Stomach smooth muscle (tissue), 2 donors: ENCODE measurements around the gene IFI27.

Experiments
- H3K27ac ChIP-seq: one replicate; pipeline ENCODE4 v1.7.0; 2013; ENCODE audit warnings: mild to moderate bottlenecking, low read length, inconsistent platforms
- H3K27me3 ChIP-seq, 2 donors: one replicate each; pipeline ENCODE4 v1.7.0; 2013; ENCODE audit warnings: low read length in 2 of 2; ENCODE audit not compliant: insufficient read depth in 2 of 2, control insufficient read depth in 1 of 2
- H3K36me3 ChIP-seq, 2 donors: one replicate each; pipeline ENCODE4 v1.7.0; 2013; ENCODE audit warnings: low read length in 2 of 2; ENCODE audit not compliant: control insufficient read depth in 2 of 2, insufficient read depth in 2 of 2
- H3K4me1 ChIP-seq: one replicate; pipeline ENCODE4 v1.7.0; 2013; ENCODE audit warnings: low read length; ENCODE audit not compliant: control insufficient read depth, insufficient read depth
- H3K4me3 ChIP-seq, 2 donors: one replicate each; pipeline ENCODE4 v1.7.0; 2013; ENCODE audit warnings: low read length in 2 of 2
- H3K9ac ChIP-seq, 2 donors: one replicate each; pipeline ENCODE4 v1.7.0; 2013; ENCODE audit warnings: low read length in 2 of 2, mild to moderate bottlenecking in 1 of 2
- H3K9me3 ChIP-seq, 2 donors: one replicate each; pipeline ENCODE4 v1.7.0; 2013; ENCODE audit warnings: low read length in 2 of 2; ENCODE audit not compliant: control insufficient read depth in 2 of 2
- donor health status: healthy.
- donor health status: Pancreatic carcinoma.

IFI27 gene

DNA sequence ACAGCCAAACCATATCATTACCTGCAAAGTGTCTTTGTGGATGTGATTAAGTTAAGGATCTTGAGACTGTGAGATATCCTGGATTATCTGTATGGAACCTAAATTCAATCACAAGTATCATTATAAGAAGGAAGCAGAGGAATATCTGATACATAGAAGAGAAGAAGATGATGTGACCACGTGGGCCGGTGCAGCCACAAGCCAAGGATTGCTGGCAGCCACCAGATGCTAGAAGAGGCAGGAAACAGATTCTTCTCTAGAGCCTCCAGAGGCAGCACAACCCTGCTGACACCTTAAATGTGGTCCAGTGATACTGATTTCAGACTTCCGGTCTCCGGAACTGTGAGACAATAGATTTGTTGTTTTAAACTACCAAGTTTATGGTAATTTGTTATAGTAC is 24.9 kb downstream of the IFI27 start:
- Histone ChIP-seq H3K4me1 (peaks cover 3% of the 10 kb centered on the region), H3K27ac (no peak overlapping the region), H3K27me3 (peaks cover 5% of the 10 kb centered on the region in 2 donors), H3K4me3 (no peak overlapping the region), H3K9me3 (no peaks in the 10 kb centered on the region), H3K36me3 (no peaks in the 10 kb centered on the region), H3K9ac (no peak overlapping the region)

- Histone ChIP-seq H3K27me3 (peaks cover 5% of the 10 kb centered on the region in 2 donors), H3K27ac (no peak overlapping the region), H3K9me3 (no peaks in the 10 kb centered on the region), H3K4me1 (peaks cover 3% of the 10 kb centered on the region), H3K36me3 (no peaks in the 10 kb centered on the region), H3K9ac (peak overlapping the region in 1 of 2 donors; percentile 21), H3K4me3 (no peak overlapping the region)
Measured at GRCh38 chr14:94136575-94137331, 26.2 kb downstream of the IFI27 start.

GRCh38 chr14:94138251-94138650 is 27.7 kb downstream of the IFI27 start:
- Histone ChIP-seq H3K9ac (no peak overlapping the region), H3K9me3 (no peaks in the 10 kb centered on the region), H3K27ac (no peak overlapping the region), H3K4me3 (no peak overlapping the region), H3K36me3 (no peaks in the 10 kb centered on the region), H3K27me3 (peaks cover 5% of the 10 kb centered on the region in 2 donors), H3K4me1 (peaks cover 3% of the 10 kb centered on the region)

DNA sequence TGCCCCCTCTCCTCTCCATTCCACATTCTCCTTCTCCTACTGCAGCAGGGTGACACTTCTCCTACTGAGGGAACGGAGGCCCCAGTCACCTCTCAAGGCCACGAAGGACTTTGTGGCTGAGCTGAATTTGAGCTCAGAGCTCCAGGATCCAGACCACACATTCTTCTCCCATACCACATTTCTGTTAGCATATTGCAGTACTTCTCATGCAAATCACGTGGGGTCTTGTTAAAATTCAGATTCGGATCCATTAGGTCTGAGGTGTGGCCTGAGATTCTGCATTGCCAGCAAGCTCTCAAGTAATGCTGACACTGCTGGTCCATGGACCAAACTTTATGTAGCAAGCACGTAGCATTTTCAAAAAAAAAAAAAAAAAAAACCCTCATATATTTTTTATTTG is 28.5 kb downstream of the IFI27 start:
- peaks cover 5% of the 10 kb centered on the region in 2 donors for H3K27me3 ChIP-seq
- H3K4me1 ChIP-seq, result peaks cover 3% of the 10 kb centered on the region
- no peaks in the 10 kb centered on the region for H3K36me3 ChIP-seq
- H3K9ac ChIP-seq, result no peak overlapping the region
- H3K4me3 ChIP-seq, result no peak overlapping the region
- H3K27ac ChIP-seq, result no peak overlapping the region
- no peaks in the 10 kb centered on the region for H3K9me3 ChIP-seq

DNA sequence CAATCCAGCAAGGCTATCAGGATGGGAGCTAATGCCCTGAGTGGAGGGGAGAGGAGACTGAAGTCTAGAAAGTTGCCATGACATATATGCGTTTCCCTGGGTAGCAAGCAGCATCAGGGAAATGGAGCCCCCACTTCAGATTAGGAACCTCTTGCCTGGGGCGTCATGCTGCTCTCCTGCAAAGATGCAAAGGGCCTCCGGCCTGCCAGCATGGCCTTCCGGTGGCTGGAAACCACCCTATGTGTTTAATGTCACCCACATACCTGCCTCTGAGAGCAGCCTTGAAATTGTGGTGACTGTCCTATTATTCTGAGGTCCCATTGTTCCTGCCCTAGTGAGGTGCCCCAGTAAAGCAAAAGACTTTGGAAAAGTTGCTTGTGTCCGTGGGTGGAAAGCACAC is 28.9 kb downstream of the IFI27 start:
- no peak overlapping the region for H3K9ac ChIP-seq
- H3K27ac ChIP-seq, result no peak overlapping the region
- H3K36me3 ChIP-seq, result no peaks in the 10 kb centered on the region
- no peaks in the 10 kb centered on the region for H3K9me3 ChIP-seq
- H3K4me1 ChIP-seq, result peaks cover 3% of the 10 kb centered on the region
- H3K4me3 ChIP-seq, result no peak overlapping the region
- peaks cover 5% of the 10 kb centered on the region in 2 donors for H3K27me3 ChIP-seq

DNA sequence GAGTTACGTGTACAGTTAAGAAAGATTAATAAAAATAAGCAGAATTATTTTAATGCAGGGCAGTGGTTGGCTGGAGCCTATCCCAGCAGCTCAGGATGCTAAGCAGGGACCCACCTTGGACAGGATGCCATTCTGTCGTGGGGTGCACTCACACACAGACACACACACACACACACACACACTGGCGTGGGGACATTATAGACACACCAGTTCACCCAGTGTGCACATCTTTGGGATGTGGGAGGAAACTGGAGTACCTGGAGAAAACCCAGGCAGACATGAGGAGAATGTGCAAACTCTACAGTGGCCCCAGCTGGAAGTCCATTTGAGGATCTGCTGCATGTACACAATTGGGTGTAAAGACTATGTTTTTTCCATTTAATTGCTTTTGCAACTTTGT is 31.7 kb downstream of the IFI27 start:
- no peaks in the 10 kb centered on the region for H3K4me1 ChIP-seq
- no peak overlapping the region for H3K4me3 ChIP-seq
- no peak overlapping the region for H3K27ac ChIP-seq
- H3K27me3 ChIP-seq, result peaks cover 5% of the 10 kb centered on the region in 2 donors
- H3K9ac ChIP-seq, result no peak overlapping the region
- H3K9me3 ChIP-seq, result no peaks in the 10 kb centered on the region
- H3K36me3 ChIP-seq, result no peaks in the 10 kb centered on the region

DNA sequence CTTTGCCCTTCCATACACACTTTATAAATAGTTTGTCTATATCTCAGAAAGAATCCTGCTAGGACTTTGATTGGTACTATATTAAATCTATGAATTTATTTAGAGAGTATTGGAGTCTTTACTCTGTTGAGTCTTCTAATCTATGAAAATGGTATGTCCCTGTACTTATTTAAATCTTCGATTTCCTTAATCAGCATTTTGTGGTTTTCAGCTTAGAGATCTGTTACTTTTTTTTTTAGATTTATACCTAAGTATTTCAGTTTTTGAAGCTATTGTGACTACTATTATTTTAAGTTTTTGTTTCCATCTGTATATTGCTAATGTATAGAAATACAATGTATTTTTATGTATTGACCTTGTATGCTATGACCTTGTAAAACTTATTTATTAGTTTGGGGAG is 32.3 kb downstream of the IFI27 start:
- no peaks in the 10 kb centered on the region for H3K9me3 ChIP-seq
- H3K36me3 ChIP-seq, result no peaks in the 10 kb centered on the region
- peaks cover 5% of the 10 kb centered on the region in 2 donors for H3K27me3 ChIP-seq
- no peaks in the 10 kb centered on the region for H3K4me1 ChIP-seq
- H3K27ac ChIP-seq, result no peak overlapping the region
- H3K4me3 ChIP-seq, result no peak overlapping the region
- H3K9ac ChIP-seq, result no peak overlapping the region

- Histone ChIP-seq H3K27ac (no peak overlapping the region), H3K4me1 (no peaks in the 10 kb centered on the region), H3K9me3 (no peaks in the 10 kb centered on the region), H3K36me3 (no peaks in the 10 kb centered on the region), H3K9ac (no peak overlapping the region), H3K4me3 (no peak overlapping the region), H3K27me3 (peaks cover 5% of the 10 kb centered on the region in 2 donors)
Measured at GRCh38 chr14:94143239-94143638, 32.7 kb downstream of the IFI27 start.

GRCh38 chr14:94143711-94144110 is 33.2 kb downstream of the IFI27 start:
- no peaks in the 10 kb centered on the region for H3K4me1 ChIP-seq
- no peaks in the 10 kb centered on the region for H3K9me3 ChIP-seq
- no peak overlapping the region for H3K27ac ChIP-seq
- no peak overlapping the region for H3K4me3 ChIP-seq
- no peaks in the 10 kb centered on the region for H3K36me3 ChIP-seq
- H3K27me3 ChIP-seq, result peaks cover 5% of the 10 kb centered on the region in 2 donors
- H3K9ac ChIP-seq, result no peak overlapping the region

DNA sequence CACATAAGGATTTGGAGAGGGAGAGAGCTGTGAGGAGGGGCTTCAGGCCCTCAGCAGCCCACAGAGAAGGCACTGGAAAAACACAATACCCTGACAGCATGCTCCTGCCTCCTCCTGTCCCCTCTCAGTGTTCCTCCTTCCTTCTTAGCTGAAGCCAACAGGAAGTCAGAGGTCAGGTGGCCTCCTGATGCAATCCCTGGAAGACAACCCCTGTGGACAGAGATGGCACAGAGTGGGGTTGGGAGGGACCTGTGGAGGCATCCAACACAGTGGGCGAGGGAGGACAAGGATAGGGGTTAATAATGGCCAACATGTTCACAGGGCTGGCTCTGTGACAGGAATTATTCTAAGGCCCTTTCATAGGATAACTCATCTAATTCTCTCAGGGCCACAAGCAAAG is 34.2 kb downstream of the IFI27 start:
- no peak overlapping the region for H3K4me3 ChIP-seq
- H3K4me1 ChIP-seq, result no peaks in the 10 kb centered on the region
- H3K36me3 ChIP-seq, result no peaks in the 10 kb centered on the region
- no peak overlapping the region for H3K9ac ChIP-seq
- H3K27ac ChIP-seq, result no peak overlapping the region
- H3K9me3 ChIP-seq, result no peaks in the 10 kb centered on the region
- H3K27me3 ChIP-seq, result peaks cover 2 to 4% of the 10 kb centered on the region in 2 donors

- H3K27ac ChIP-seq, result no peak overlapping the region
- H3K27me3 ChIP-seq, result no peaks in the 10 kb centered on the region
- no peaks in the 10 kb centered on the region for H3K36me3 ChIP-seq
- no peak overlapping the region for H3K4me3 ChIP-seq
- H3K9ac ChIP-seq, result no peak overlapping the region
- no peaks in the 10 kb centered on the region for H3K9me3 ChIP-seq
- H3K4me1 ChIP-seq, result no peaks in the 10 kb centered on the region
Measured at GRCh38 chr14:94145902-94146527, 35.5 kb downstream of the IFI27 start.
